HG03196 (cell line): ENCODE measurements around the gene KRTAP10-9.
"Not testable (repeated sequence)": the region's sequence is repeated elsewhere in the genome, so short reads cannot be mapped to it uniquely, and the experiment has no call there.

Source experiments
- ATAC-seq: cut with Tn5 transposase; IDR thresholded peaks from one replicate; pipeline ENCODE4 v1.9.1; 2021; ENCODE audit not compliant: unreplicated experiment

The KRTAP10-9 gene

GRCh38 chr21:44658913-44659595 is 32.2 kb downstream of the KRTAP10-9 start:
- no peak for ATAC-seq

GRCh38 chr21:44661567-44661966 is 34.7 kb downstream of the KRTAP10-9 start:
- ATAC-seq, result not testable (repeated sequence)

- no peak for ATAC-seq
These were observed 37.8 kb downstream of the KRTAP10-9 start for GRCh38 chr21:44664691-44665090.

- ATAC-seq, result no peak
These were observed 39.8 kb downstream of the KRTAP10-9 start, which contains the start of gene KRTAP12-2 for GRCh38 chr21:44666401-44667320. KRTAP12-2 (minus strand) TSS chr21:44666927; CDS start chr21:44666886, 41 bp downstream.

- ATAC-seq, result no peak
These were observed 40.7 kb downstream of the KRTAP10-9 start for GRCh38 chr21:44667612-44668011.

GRCh38 chr21:44670642-44671432 is 43.9 kb downstream of the KRTAP10-9 start:
- no peak for ATAC-seq

GRCh38 chr21:44671911-44672310 is 45.0 kb downstream of the KRTAP10-9 start:
- no peak for ATAC-seq

- no peak for ATAC-seq
These were observed 51.0 kb downstream of the KRTAP10-9 start for GRCh38 chr21:44677881-44678280.
